Measurements from ENCODE around the gene EXD3. TPM values are rescaled to one million over a fixed set of nuclear protein-coding genes. Genes with fewer than 3 reads are reported as not detected.

The EXD3 gene
- total RNA-seq, 1 donor from 2014 or later, result 9.2 TPM

DNA sequence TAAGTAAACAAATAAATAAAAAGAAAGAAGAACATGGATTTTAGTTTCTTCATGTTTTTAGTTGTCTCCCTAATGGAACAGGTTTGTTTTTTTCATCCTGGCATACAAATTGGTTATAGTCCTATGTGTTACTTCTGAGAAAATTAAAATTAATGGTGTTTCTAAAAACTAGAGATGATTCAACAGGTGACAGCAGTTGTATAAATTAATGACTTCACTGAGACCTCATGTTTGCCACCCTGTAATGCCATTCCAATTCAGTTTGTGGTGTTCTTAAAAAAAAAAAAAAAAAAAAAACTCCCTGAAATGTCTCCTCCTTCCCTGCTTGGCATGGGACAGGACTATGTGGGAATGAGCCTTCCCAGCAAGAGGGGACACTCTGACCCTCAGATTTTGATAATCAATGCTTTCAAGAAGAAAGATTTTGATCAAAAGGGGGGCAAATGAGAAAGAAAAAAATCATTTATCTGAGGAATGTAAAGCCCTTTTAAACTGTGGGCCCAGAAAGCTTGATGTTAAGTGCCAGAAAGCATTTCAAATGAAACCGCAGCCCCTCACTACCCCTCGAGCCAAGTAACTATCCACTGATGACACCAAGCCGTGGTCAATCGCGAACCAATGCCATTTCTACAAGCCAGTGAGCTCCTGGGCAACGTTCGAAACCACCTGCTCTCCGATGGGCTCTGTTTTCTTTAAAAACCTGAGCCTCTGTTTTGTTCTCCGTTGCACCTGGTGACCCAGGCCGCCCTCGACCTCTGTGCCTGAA lies 941 bp downstream of the EXD3 start:
- H3K4me3 ChIP-seq, result peak overlapping the region; percentile 96
- peaks cover 52% of the 10 kb centered on the region for H3K4me1 ChIP-seq
- no peaks in the 10 kb centered on the region for H3K27me3 ChIP-seq (ENCODE audit: low read depth)
- no peaks in the 10 kb centered on the region for H3K36me3 ChIP-seq
- H3K27ac ChIP-seq (replicated peaks), result peak overlapping the region; percentile 84
- intact Hi-C loops (cut with micrococcal nuclease), result no loop called here
- TF ChIP-seq, protein P1, sequence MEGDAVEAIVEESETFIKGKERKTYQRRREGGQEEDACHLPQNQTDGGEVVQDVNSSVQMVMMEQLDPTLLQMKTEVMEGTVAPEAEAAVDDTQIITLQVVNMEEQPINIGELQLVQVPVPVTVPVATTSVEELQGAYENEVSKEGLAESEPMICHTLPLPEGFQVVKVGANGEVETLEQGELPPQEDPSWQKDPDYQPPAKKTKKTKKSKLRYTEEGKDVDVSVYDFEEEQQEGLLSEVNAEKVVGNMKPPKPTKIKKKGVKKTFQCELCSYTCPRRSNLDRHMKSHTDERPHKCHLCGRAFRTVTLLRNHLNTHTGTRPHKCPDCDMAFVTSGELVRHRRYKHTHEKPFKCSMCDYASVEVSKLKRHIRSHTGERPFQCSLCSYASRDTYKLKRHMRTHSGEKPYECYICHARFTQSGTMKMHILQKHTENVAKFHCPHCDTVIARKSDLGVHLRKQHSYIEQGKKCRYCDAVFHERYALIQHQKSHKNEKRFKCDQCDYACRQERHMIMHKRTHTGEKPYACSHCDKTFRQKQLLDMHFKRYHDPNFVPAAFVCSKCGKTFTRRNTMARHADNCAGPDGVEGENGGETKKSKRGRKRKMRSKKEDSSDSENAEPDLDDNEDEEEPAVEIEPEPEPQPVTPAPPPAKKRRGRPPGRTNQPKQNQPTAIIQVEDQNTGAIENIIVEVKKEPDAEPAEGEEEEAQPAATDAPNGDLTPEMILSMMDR (IDR thresholded peaks at IDR 0.05; ENCODE audit: borderline replicate concordance), result no peak
- no peaks in the 10 kb centered on the region for H3K9me3 ChIP-seq (replicated peaks)
- peak; percentile 16 for DNase-seq

DNA sequence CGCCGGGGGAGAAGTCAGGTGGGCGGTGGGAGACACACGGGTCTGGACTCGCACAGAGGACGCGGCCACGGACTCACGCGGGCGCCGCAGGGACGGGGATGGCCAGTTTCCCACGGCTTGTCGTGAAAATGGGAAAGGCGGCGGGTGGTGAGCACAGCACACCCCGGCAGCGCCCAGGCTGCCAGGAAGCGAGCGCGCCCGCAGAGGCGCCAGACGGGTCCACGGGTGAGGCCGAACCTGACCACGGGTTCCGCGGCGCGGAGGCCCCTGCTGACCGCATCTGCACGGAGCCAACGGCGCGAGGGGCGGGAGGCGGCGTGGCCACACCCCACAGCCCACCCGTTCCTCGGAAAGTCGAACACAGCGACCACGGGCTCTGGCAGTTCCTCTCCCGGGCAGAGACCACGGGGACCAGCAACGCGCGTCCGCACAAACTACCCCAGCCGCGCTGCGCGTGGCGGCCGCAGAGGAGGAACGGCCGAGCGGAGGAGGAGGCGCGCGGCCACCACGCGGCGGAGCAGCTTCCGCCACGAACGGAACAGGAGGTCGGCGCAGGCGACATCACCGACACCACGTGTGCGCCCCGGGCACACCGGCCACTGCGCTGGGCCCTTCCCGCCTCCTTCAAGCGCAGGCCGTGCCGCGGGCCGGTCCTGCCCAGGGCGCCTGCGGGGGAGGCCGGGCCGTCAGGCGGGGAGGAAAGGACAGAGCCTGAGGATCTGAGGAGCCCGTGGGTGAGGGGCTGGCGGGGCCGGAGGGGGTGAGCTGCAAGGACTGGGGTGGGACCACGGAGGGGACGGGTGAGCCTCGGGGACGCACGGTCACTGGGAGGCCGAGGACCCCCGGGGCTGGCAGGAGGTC lies 5.6 kb downstream of the EXD3 start:
- peak overlapping the region; percentile 64 for H3K4me3 ChIP-seq
- DNase-seq, result no peak

DNA sequence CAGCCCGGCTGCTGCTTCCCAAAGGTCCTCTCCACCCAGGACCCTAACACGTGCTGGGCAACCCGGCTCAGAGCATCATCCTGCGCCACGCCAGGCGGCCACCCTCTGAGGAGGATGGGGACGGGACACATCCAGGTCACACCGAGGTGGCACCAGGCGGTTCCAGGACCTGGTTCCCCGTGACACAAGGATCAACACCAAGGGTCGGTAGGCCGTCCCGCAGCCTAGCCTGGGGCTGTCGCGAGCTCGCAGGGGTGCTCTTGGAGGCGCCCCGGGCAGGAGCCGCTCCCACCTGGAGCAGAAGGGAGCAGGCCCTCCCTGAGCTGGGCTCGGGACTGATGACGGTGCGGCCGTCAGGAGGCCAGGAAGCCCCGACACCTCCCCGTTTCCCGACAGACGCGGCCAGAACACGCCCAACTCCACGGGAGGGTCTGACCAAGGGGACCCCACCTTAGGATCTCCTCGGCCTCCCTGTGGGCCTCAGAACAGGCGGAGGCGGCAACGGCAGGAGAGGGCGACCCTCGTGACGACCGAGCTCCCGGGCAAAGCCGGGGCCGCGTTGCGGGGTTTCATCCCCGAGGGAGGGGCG lies 6.3 kb downstream of the EXD3 start:
- no peak for DNase-seq
- H3K4me3 ChIP-seq, result peak overlapping the region; percentile 64
- H3K9me3 ChIP-seq (replicated peaks), result no peaks in the 10 kb centered on the region
- H3K36me3 ChIP-seq, result no peaks in the 10 kb centered on the region
- H3K27ac ChIP-seq (replicated peaks), result peak overlapping the region; percentile 79
- TF ChIP-seq, protein P1 (IDR thresholded peaks at IDR 0.05; ENCODE audit: borderline replicate concordance), result no peak
- H3K27me3 ChIP-seq (ENCODE audit: low read depth), result no peaks in the 10 kb centered on the region
- intact Hi-C loops (cut with micrococcal nuclease), result no loop called here
- peaks cover 39% of the 10 kb centered on the region for H3K4me1 ChIP-seq

More for the DNA sequence above, 5.6 kb downstream of the EXD3 start:
- Histone ChIP-seq H3K27ac (replicated peaks) (peak overlapping the region; percentile 79), H3K27me3 (ENCODE audit: low read depth) (no peaks in the 10 kb centered on the region), H3K36me3 (no peaks in the 10 kb centered on the region), H3K9me3 (replicated peaks) (no peaks in the 10 kb centered on the region), H3K4me1 (peaks cover 39% of the 10 kb centered on the region)
- TF ChIP-seq, protein P1 (IDR thresholded peaks at IDR 0.05; ENCODE audit: borderline replicate concordance), result no peak
- intact Hi-C loops (cut with micrococcal nuclease), result no loop called here

DNA sequence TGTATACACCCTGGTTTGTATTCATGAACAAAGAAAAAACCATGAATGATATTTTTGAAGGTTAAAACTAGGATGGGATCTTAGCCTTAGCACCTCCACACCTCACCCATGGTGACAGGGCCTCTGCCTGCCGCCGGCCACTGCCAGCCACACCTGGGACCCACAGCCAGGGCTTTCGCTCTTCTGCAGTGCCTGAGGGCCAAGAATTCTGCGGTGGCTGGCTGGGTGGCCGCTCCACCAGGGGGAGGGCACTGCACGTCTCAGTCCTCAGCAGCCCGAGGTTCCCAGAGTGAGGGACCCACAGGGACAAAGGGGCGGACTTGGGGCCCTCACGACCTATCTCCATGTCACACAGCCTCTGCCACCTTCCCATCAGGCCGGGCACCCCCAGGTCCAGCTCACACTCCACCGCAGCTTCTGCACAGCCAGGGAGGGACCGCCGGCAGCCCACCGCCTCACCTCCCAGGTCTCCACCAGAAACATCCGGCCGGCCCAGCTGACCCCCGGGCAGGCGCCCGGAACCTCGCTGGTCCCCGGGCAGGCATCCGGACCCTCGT lies 6.9 kb downstream of the EXD3 start:
- TF ChIP-seq, protein P1 (IDR thresholded peaks at IDR 0.05; ENCODE audit: borderline replicate concordance), result no peak
- Histone ChIP-seq H3K4me3 (peak overlapping the region; percentile 64), H3K36me3 (no peaks in the 10 kb centered on the region), H3K27me3 (ENCODE audit: low read depth) (no peaks in the 10 kb centered on the region), H3K9me3 (replicated peaks) (no peaks in the 10 kb centered on the region), H3K27ac (replicated peaks) (peak overlapping the region; percentile 79), H3K4me1 (peaks cover 37% of the 10 kb centered on the region)
- DNase-seq, result no peak
- intact Hi-C loops (cut with micrococcal nuclease), result no loop called here

DNA sequence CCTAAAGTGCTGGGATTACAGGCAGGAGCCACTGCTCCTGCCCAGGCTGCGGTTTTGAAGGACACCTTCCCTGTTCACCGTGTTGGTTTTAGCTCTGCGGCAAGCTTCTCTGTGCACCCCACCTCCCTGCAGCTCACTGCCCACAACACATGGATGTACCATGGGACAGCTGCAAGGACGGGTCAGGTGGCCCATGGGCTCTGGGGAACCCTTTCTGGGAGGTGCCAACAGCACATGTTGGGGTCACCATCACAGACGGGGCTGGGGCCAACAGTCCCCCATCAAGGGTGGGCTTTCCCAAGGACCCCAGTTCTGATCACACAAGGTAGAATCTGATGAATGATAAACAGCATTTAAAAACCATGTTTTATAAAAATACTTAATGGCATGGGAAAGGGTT lies 7.5 kb downstream of the EXD3 start:
- TF ChIP-seq, protein P1 (IDR thresholded peaks at IDR 0.05; ENCODE audit: borderline replicate concordance), result no peak
- Histone ChIP-seq H3K9me3 (replicated peaks) (no peaks in the 10 kb centered on the region), H3K36me3 (no peaks in the 10 kb centered on the region), H3K4me3 (no peak overlapping the region), H3K27ac (replicated peaks) (no peak overlapping the region), H3K4me1 (peaks cover 42% of the 10 kb centered on the region), H3K27me3 (ENCODE audit: low read depth) (no peaks in the 10 kb centered on the region)
- no peak for DNase-seq
- intact Hi-C loops (cut with micrococcal nuclease), result no loop called here

All from left ventricle myocardium inferior (tissue), 1 donor.